HepG2 (cell line): Measurements from ENCODE around the gene DUSP15. TPM values are rescaled to one million over a fixed set of nuclear protein-coding genes. Genes with fewer than 3 reads are reported as not detected.
A peak's percentile ranks its signal among the peaks of the same experiment; 100 is the strongest.

Experiments
- AGO1 ChIP-seq: fragments of 200-400 bp; formaldehyde crosslinking; IDR thresholded peaks from 2 replicates; pipeline ENCODE4 v1.6.1; 2017; ENCODE audit warnings: mild to moderate bottlenecking, low read depth, low read length, moderate library complexity; ENCODE audit not compliant: poor library complexity, severe bottlenecking
- AKAP8 ChIP-seq: sonication (generic); formaldehyde crosslinking; IDR thresholded peaks from 2 replicates; pipeline ENCODE4 v1.5.1; 2020; ENCODE audit warnings: mild to moderate bottlenecking, missing genetic modification reagents
- ATM ChIP-seq: fragments of 450-650 bp; IDR thresholded peaks from 2 replicates; pipeline ENCODE4 v1.7.1; 2017; ENCODE audit warnings: mild to moderate bottlenecking, borderline replicate concordance
- CCAR2 ChIP-seq: fragments of 200-400 bp; formaldehyde crosslinking; optimal IDR thresholded peaks from 2 replicates; pipeline ENCODE3; 2018; ENCODE audit warnings: low read depth, mild to moderate bottlenecking, low read length, moderate library complexity
- DPF2 ChIP-seq: sonication (generic); formaldehyde crosslinking; IDR thresholded peaks from 2 replicates; pipeline ENCODE4 v1.4.0; 2020; ENCODE audit warnings: mild to moderate bottlenecking, low read depth, missing genetic modification reagents, borderline replicate concordance
- GABPA ChIP-seq, 2 experiments: IDR thresholded peaks; 2 replicates each; pipeline ENCODE4 v1.6.1; 2011 to 2016; ENCODE audit warnings: low read depth in 2 of 2, low read length in 1 of 2, missing biosample characterization in 1 of 2, missing genetic modification characterization in 1 of 2
- GATA4 ChIP-seq: sonication (generic); IDR thresholded peaks from 2 replicates; pipeline ENCODE4 v1.6.1; 2016; ENCODE audit warnings: antibody characterized with exemption, low read depth, borderline replicate concordance
- GPN1 ChIP-seq: sonication (generic); formaldehyde crosslinking; IDR thresholded peaks from 2 replicates; pipeline ENCODE4 v1.5.1; 2020; ENCODE audit warnings: missing genetic modification reagents, borderline replicate concordance
- HHEX ChIP-seq: IDR thresholded peaks from 2 replicates; pipeline ENCODE4 v1.6.1; 2016; ENCODE audit warnings: control low read depth
- HMGXB3 ChIP-seq: sonication (generic); formaldehyde crosslinking; IDR thresholded peaks from 2 replicates; pipeline ENCODE4 v1.4.0; 2020; ENCODE audit warnings: missing genetic modification reagents, borderline replicate concordance
- HNRNPL ChIP-seq: fragments of 200-400 bp; formaldehyde crosslinking; IDR thresholded peaks from 2 replicates; pipeline ENCODE4 v1.6.1; 2017; ENCODE audit warnings: mild to moderate bottlenecking, low read depth, low read length
- JUNB ChIP-seq: sonication (generic); formaldehyde crosslinking; IDR thresholded peaks from 2 replicates; pipeline ENCODE4 v1.8.0; 2022; ENCODE audit warnings: missing genetic modification reagents, mild to moderate bottlenecking, borderline replicate concordance
- NFE2 ChIP-seq: sonication (generic); formaldehyde crosslinking; IDR thresholded peaks from 2 replicates; pipeline ENCODE4 v1.4.0; 2020; ENCODE audit warnings: missing genetic modification reagents
- NR2C2 ChIP-seq: sonication (generic); formaldehyde crosslinking; IDR thresholded peaks from 2 replicates; pipeline ENCODE4 v1.4.0; 2020; ENCODE audit warnings: missing genetic modification reagents, mild to moderate bottlenecking, moderate library complexity, borderline replicate concordance
- PHF8 ChIP-seq: sonication (generic); formaldehyde crosslinking; IDR thresholded peaks from 2 replicates; pipeline ENCODE4 v1.5.0; 2020; ENCODE audit warnings: missing genetic modification reagents
- PRPF4 ChIP-seq: fragments of 200-400 bp; formaldehyde crosslinking; IDR thresholded peaks from 2 replicates; pipeline ENCODE4 v1.6.1; 2016; ENCODE audit warnings: low read length, low read depth; ENCODE audit not compliant: poor library complexity, severe bottlenecking
- SAP130 ChIP-seq: IDR thresholded peaks from 2 replicates; pipeline ENCODE4 v1.6.1; 2016; ENCODE audit warnings: low read depth
- XRCC5 ChIP-seq: fragments of 200-400 bp; formaldehyde crosslinking; optimal IDR thresholded peaks from 2 replicates; pipeline ENCODE3; 2017; ENCODE audit warnings: mild to moderate bottlenecking, low read length
- YEATS2 ChIP-seq: sonication (generic); formaldehyde crosslinking; IDR thresholded peaks from 2 replicates; pipeline ENCODE4 v1.4.0; 2020; ENCODE audit warnings: missing genetic modification reagents, borderline replicate concordance
- ZFX ChIP-seq: sonication (generic); formaldehyde crosslinking; IDR thresholded peaks from 2 replicates; pipeline ENCODE4 v1.4.0; 2020; ENCODE audit warnings: mild to moderate bottlenecking, low read depth, missing genetic modification reagents, moderate library complexity
- ZNF136 ChIP-seq: sonication (generic); formaldehyde crosslinking; IDR thresholded peaks from 2 replicates; pipeline ENCODE4 v1.8.1; 2022; ENCODE audit warnings: low read depth, mild to moderate bottlenecking, moderate library complexity, missing genetic modification reagents
- ZNF160 ChIP-seq: sonication (generic); formaldehyde crosslinking; IDR thresholded peaks from 2 replicates; pipeline ENCODE4 v1.8.0; 2022; ENCODE audit warnings: mild to moderate bottlenecking, inconsistent platforms, missing genetic modification reagents
- ZNF230 ChIP-seq: sonication (generic); formaldehyde crosslinking; IDR thresholded peaks from 2 replicates; pipeline ENCODE4 v1.4.0; 2020; ENCODE audit warnings: mild to moderate bottlenecking, missing genetic modification reagents
- ZNF256 ChIP-seq: sonication (generic); formaldehyde crosslinking; conservative IDR thresholded peaks from 2 replicates; pipeline ENCODE4 v1.4.0; 2020; ENCODE audit warnings: missing genetic modification reagents
- ZNF572 ChIP-seq: sonication (generic); formaldehyde crosslinking; IDR thresholded peaks from 2 replicates; pipeline ENCODE4 v1.5.1; 2020; ENCODE audit warnings: mild to moderate bottlenecking, missing genetic modification reagents
- ZNF878 ChIP-seq: sonication (generic); formaldehyde crosslinking; IDR thresholded peaks from 2 replicates; pipeline ENCODE4 v1.8.1; 2023; ENCODE audit warnings: mild to moderate bottlenecking, missing genetic modification reagents, moderate library complexity
- polyA plus RNA-seq, 8 experiments: library from polyadenylated mRNA; depleted of rRNA in 3 of 8; stranded (reverse) in 7 of 8; unstranded in 1 of 8; fragments of >200 nt; fragmentation: Illumina TruSeq in 4 of 8; extraction: Trizol in 4 of 8; gene quantifications; 2 replicates each; pipeline versions ENCODE4 v1.2.1 to v1.2.3, GENCODE V29; 2011 to 2016; ENCODE audit warnings: low read depth in 4 of 8, missing spikeins in 1 of 8, mixed read lengths in 1 of 8; ENCODE audit not compliant: insufficient read depth in 1 of 8
- total RNA-seq, 5 experiments: library from RNA; depleted of rRNA; stranded (reverse); fragments of >200 nt; fragmentation: Illumina TruSeq; extraction: Trizol; gene quantifications; 2 replicates each; pipeline ENCODE4 v1.2.3, GENCODE V29; 2016; ENCODE audit warnings: low read depth in 1 of 5

Gene DUSP15
- total and polyA plus RNA-seq, 2 of the 13 experiments (the other 11 are each of a cell fraction or from before 2014, with no cell fraction given), result 0.17 to 0.93 TPM

GRCh38 chr20:31835977-31836852, 34.1 kb downstream of the DUSP15 start (continued):
- TF ChIP-seq YEATS2 (CRISPR knock-in tag) (peak; percentile 42; the same call in 1 of the 2 replicates), GABPA (IDR thresholded peaks at IDR 0.05; ENCODE audit: low read depth, low read length) (no peak), GABPA (CRISPR knock-in tag; IDR thresholded peaks at IDR 0.05; ENCODE audit: low read depth) (no peak), ZNF160 (CRISPR knock-in tag) (no peak; the same call in 1 of the 2 replicates), GATA4 (no peak), NFE2 (CRISPR knock-in tag) (no peak), AKAP8 (CRISPR knock-in tag) (no peak), ZFX (0 out of 2 replicates have a peak, but pooled peaks have one; percentile 47), ZNF878 (no peak), ZNF572 (no peak), HNRNPL (0 out of 2 replicates have a peak, but pooled peaks have one; percentile 23), GPN1 (no peak), HMGXB3 (CRISPR knock-in tag) (no peak; the same call in 1 of the 2 replicates), DPF2 (CRISPR knock-in tag) (peak; percentile 69), SAP130 (CRISPR knock-in tag) (peak; percentile 45; the same call in 1 of the 2 replicates), ZNF230 (CRISPR knock-in tag) (no peak), XRCC5 (peak; percentile 77), AGO1 (no peak), PRPF4 (no peak), NR2C2 (CRISPR knock-in tag) (no peak), ZNF136 (CRISPR knock-in tag) (no peak), JUNB (no peak), HHEX (no peak), ATM (no peak), CCAR2 (no peak), ZNF256 (CRISPR knock-in tag) (no peak), PHF8 (CRISPR knock-in tag) (peak; percentile 34; the same call in 1 of the 2 replicates)
